Activated naive CD8-positive, alpha-beta T cell (primary cell): ENCODE results near the gene PCA3.

ENCODE experiments used
- H3K27ac Mint-ChIP-seq: one replicate; pipeline ENCODE4 v1.8.0; 2021; ENCODE audit warnings: mixed read lengths
- H3K27me3 Mint-ChIP-seq: one replicate; pipeline ENCODE4 v1.8.0; 2021; ENCODE audit warnings: mixed read lengths
- H3K36me3 Mint-ChIP-seq: one replicate; pipeline ENCODE4 v1.8.0; 2021; ENCODE audit warnings: mixed read lengths
- H3K4me1 Mint-ChIP-seq: one replicate; pipeline ENCODE4 v1.8.0; 2021; ENCODE audit warnings: low read depth, mixed read lengths
- H3K4me3 Mint-ChIP-seq: one replicate; pipeline ENCODE4 v1.8.0; 2021; ENCODE audit warnings: mild to moderate bottlenecking, mixed read lengths
- H3K9me3 Mint-ChIP-seq: one replicate; pipeline ENCODE4 v1.8.0; 2021; ENCODE audit warnings: low read depth, mixed read lengths

The PCA3 gene

GRCh38 chr9:76789840-76790239 lies 25.6 kb downstream of the PCA3 start:
- Mint-ChIP-seq H3K4me3 (no peak overlapping the region), H3K9me3 (no peaks in the 10 kb centered on the region), H3K27me3 (no peaks in the 10 kb centered on the region), H3K36me3 (no peaks in the 10 kb centered on the region), H3K27ac (no peak overlapping the region), H3K4me1 (no peaks in the 10 kb centered on the region)

GRCh38 chr9:76793784-76794431 lies 29.7 kb downstream of the PCA3 start:
- no peaks in the 10 kb centered on the region for H3K4me1 Mint-ChIP-seq
- no peak overlapping the region for H3K4me3 Mint-ChIP-seq
- peaks cover 2% of the 10 kb centered on the region for H3K27me3 Mint-ChIP-seq
- H3K36me3 Mint-ChIP-seq = no peaks in the 10 kb centered on the region
- no peak overlapping the region for H3K27ac Mint-ChIP-seq
- no peaks in the 10 kb centered on the region for H3K9me3 Mint-ChIP-seq

GRCh38 chr9:76796296-76796695 lies 32.1 kb downstream of the PCA3 start:
- no peaks in the 10 kb centered on the region for H3K36me3 Mint-ChIP-seq
- no peaks in the 10 kb centered on the region for H3K9me3 Mint-ChIP-seq
- no peak overlapping the region for H3K27ac Mint-ChIP-seq
- H3K27me3 Mint-ChIP-seq = peaks cover 2% of the 10 kb centered on the region
- H3K4me1 Mint-ChIP-seq = no peaks in the 10 kb centered on the region
- no peak overlapping the region for H3K4me3 Mint-ChIP-seq

- no peak overlapping the region for H3K27ac Mint-ChIP-seq
- H3K27me3 Mint-ChIP-seq = peaks cover 2% of the 10 kb centered on the region
- H3K4me1 Mint-ChIP-seq = no peaks in the 10 kb centered on the region
- H3K4me3 Mint-ChIP-seq = no peak overlapping the region
- H3K9me3 Mint-ChIP-seq = no peaks in the 10 kb centered on the region
- H3K36me3 Mint-ChIP-seq = no peaks in the 10 kb centered on the region
Measured at GRCh38 chr9:76798527-76798926, 34.3 kb downstream of the PCA3 start.

- Mint-ChIP-seq H3K27ac (no peak overlapping the region), H3K27me3 (peaks cover 2% of the 10 kb centered on the region), H3K4me1 (no peaks in the 10 kb centered on the region), H3K4me3 (no peak overlapping the region), H3K9me3 (no peaks in the 10 kb centered on the region), H3K36me3 (no peaks in the 10 kb centered on the region)
Measured at GRCh38 chr9:76799473-76799872, 35.2 kb downstream of the PCA3 start.

- Mint-ChIP-seq H3K27ac (no peak overlapping the region), H3K4me3 (no peak overlapping the region), H3K4me1 (no peaks in the 10 kb centered on the region), H3K9me3 (no peaks in the 10 kb centered on the region), H3K36me3 (no peaks in the 10 kb centered on the region), H3K27me3 (peaks cover 2% of the 10 kb centered on the region)
Measured at GRCh38 chr9:76800901-76801300, 36.7 kb downstream of the PCA3 start.

GRCh38 chr9:76803083-76803482 lies 38.8 kb downstream of the PCA3 start:
- H3K27ac Mint-ChIP-seq = no peak overlapping the region
- no peaks in the 10 kb centered on the region for H3K27me3 Mint-ChIP-seq
- H3K4me1 Mint-ChIP-seq = no peaks in the 10 kb centered on the region
- H3K4me3 Mint-ChIP-seq = no peak overlapping the region
- no peaks in the 10 kb centered on the region for H3K9me3 Mint-ChIP-seq
- no peaks in the 10 kb centered on the region for H3K36me3 Mint-ChIP-seq

GRCh38 chr9:76803762-76804161 lies 39.5 kb downstream of the PCA3 start:
- Mint-ChIP-seq H3K36me3 (no peaks in the 10 kb centered on the region), H3K4me3 (no peak overlapping the region)

GRCh38 chr9:76808636-76809035 lies 44.4 kb downstream of the PCA3 start:
- Mint-ChIP-seq H3K27ac (no peak overlapping the region), H3K9me3 (no peaks in the 10 kb centered on the region), H3K4me3 (no peak overlapping the region), H3K27me3 (peaks cover 10% of the 10 kb centered on the region), H3K4me1 (no peaks in the 10 kb centered on the region), H3K36me3 (no peaks in the 10 kb centered on the region)

More at GRCh38 chr9:76803762-76804161, 39.5 kb downstream of the PCA3 start:
- Mint-ChIP-seq H3K27me3 (peaks cover 4% of the 10 kb centered on the region), H3K27ac (no peak overlapping the region), H3K9me3 (no peaks in the 10 kb centered on the region), H3K4me1 (no peaks in the 10 kb centered on the region)

GRCh38 chr9:76810377-76810957 lies 46.2 kb downstream of the PCA3 start:
- Mint-ChIP-seq H3K27me3 (peaks cover 14% of the 10 kb centered on the region), H3K4me1 (no peaks in the 10 kb centered on the region), H3K27ac (no peak overlapping the region), H3K36me3 (no peaks in the 10 kb centered on the region), H3K4me3 (no peak overlapping the region), H3K9me3 (no peaks in the 10 kb centered on the region)

- no peaks in the 10 kb centered on the region for H3K9me3 Mint-ChIP-seq
- H3K27ac Mint-ChIP-seq = no peak overlapping the region
- no peaks in the 10 kb centered on the region for H3K4me1 Mint-ChIP-seq
- peaks cover 16% of the 10 kb centered on the region for H3K27me3 Mint-ChIP-seq
- no peaks in the 10 kb centered on the region for H3K36me3 Mint-ChIP-seq
- no peak overlapping the region for H3K4me3 Mint-ChIP-seq
Measured at GRCh38 chr9:76812591-76812990, 48.4 kb downstream of the PCA3 start.

- H3K9me3 Mint-ChIP-seq = no peaks in the 10 kb centered on the region
- H3K27me3 Mint-ChIP-seq = peaks cover 8% of the 10 kb centered on the region
- no peaks in the 10 kb centered on the region for H3K4me1 Mint-ChIP-seq
- H3K4me3 Mint-ChIP-seq = no peak overlapping the region
- H3K27ac Mint-ChIP-seq = no peak overlapping the region
- no peaks in the 10 kb centered on the region for H3K36me3 Mint-ChIP-seq
Measured at GRCh38 chr9:76817489-76817888, 53.3 kb downstream of the PCA3 start.

GRCh38 chr9:76818271-76818670 lies 54.0 kb downstream of the PCA3 start:
- H3K36me3 Mint-ChIP-seq = no peaks in the 10 kb centered on the region
- no peaks in the 10 kb centered on the region for H3K4me1 Mint-ChIP-seq
- H3K9me3 Mint-ChIP-seq = no peaks in the 10 kb centered on the region
- no peak overlapping the region for H3K4me3 Mint-ChIP-seq
- peaks cover 6% of the 10 kb centered on the region for H3K27me3 Mint-ChIP-seq
- no peak overlapping the region for H3K27ac Mint-ChIP-seq

GRCh38 chr9:76820431-76820830 lies 56.2 kb downstream of the PCA3 start:
- no peaks in the 10 kb centered on the region for H3K4me1 Mint-ChIP-seq
- H3K9me3 Mint-ChIP-seq = no peaks in the 10 kb centered on the region
- no peaks in the 10 kb centered on the region for H3K36me3 Mint-ChIP-seq
- H3K27ac Mint-ChIP-seq = no peak overlapping the region
- H3K4me3 Mint-ChIP-seq = no peak overlapping the region
- H3K27me3 Mint-ChIP-seq = peaks cover 2% of the 10 kb centered on the region

- Mint-ChIP-seq H3K4me1 (no peaks in the 10 kb centered on the region), H3K27ac (no peak overlapping the region), H3K4me3 (no peak overlapping the region), H3K36me3 (no peaks in the 10 kb centered on the region), H3K9me3 (no peaks in the 10 kb centered on the region), H3K27me3 (peaks cover 3% of the 10 kb centered on the region)
Measured at GRCh38 chr9:76827296-76828080, 63.2 kb downstream of the PCA3 start.
